Measurements from ENCODE around the gene GALNT5.
"Not testable (repeated sequence)": the region's sequence is repeated elsewhere in the genome, so short reads cannot be mapped to it uniquely, and the experiment has no call there.

The GALNT5 gene

DNA sequence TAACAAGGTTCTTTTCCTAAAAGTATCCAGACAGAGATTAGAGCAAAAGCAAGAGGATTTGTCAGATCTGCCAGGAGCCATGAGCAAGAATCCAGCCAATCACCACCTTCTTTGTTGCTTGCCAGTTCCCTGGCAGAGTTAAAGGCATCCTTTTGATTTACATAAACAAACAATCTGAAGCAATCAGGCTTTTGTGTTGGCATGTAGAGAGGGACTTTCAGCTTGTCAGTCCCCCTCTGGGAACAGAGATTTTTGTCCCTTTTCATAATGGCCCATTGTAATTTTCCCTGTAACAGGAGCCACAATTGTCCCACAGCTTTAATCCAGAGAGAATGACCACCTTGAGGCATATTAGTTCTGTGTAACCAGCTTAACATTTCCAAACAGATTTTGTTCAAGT is 68.3 kb downstream of the GALNT5 start, which contains the start of gene ERMN:
Gene ERMN, minus strand, starts transcription at position 39 of the 400 bp plus-strand sequence. CDS start 182 bp downstream, outside the sequence.
- DNase-seq (ENCODE audit: low read depth in 4 of 4, low spot score in 1 of 4): no peak

DNA sequence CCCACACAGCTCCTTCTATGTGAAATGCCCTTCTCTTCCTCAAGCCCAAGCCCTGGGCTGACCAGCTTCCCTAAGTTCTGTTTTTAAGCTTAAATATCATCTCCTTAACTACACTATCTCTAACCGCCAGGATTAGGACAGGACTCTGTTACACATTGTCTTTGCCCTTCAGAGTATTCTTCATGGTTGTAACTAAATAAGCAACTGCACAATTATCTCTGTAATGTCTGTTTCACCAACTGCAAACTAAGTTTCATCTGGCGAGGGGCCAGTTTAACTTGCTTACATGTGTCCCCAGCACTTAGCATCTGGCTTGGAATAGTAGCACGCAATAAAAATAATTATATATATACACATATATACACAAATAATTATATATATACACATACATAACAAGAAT is 69.2 kb downstream of the GALNT5 start:
- DNase-seq (ENCODE audit: low read depth in 4 of 4, low spot score in 1 of 4): no peak

DNA sequence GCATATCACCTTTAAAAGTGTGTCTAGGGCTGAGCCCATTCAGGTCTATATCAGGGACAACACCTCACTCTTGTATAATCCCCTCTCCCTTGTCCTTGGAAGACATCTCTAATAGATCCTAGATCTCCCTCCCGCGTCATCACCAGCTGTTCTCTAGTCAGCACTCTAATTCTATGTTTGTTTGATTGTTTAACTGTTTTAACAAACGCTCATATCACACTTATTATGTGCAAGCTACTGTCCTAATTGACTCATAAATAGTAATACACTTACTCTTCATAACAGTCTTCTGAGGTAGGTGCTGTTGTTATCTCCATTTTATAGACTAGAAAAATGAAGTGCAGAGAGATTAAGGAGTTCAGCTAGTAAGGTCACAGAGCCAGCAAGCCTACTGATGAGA is 69.7 kb downstream of the GALNT5 start:
- no peak for DNase-seq (ENCODE audit: low read depth in 4 of 4, low spot score in 1 of 4)

DNA sequence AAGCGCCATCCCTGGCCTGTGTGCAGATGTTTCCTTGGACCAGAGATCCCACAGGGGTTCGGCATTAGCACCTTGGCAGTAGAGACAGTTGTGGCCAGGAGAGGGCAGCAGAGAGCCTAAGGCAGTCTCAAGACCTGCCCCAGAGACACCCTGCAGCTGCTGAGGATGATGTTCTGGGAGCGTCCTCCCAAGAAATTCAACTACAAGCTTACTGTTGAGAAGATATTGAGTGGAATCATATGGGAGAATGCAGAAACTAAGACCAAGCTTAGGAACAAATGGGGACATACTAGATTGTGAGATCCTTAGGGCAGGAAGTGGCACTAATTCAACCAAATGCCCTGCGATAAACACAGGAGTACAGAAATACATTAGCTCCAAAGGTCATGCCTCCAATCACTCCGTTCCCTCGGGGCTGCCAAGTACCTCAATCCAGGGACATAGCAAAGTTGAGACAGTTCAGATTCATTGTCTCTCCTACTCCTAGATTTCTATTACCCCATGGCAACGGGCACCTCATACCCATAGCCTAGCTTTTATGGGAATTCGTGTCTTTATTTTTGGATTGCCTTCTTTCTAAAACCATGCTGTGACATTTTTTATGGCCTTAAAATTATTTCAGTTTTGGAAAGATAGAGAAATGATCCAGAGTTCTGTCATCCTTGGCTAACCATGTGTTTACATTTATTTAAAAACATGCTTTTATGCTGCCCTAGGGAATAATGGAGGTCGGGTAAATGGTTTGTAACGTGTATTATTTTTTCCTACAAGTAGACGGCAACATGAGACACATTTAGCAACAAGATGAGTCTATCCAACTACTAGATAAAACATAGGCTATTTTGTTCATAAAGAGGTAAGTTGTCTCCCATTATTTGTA is 70.4 kb downstream of the GALNT5 start:
- peak; percentile 80 to 90 (median 85) for DNase-seq (ENCODE audit: low read depth in 4 of 4, low spot score in 1 of 4)

DNA sequence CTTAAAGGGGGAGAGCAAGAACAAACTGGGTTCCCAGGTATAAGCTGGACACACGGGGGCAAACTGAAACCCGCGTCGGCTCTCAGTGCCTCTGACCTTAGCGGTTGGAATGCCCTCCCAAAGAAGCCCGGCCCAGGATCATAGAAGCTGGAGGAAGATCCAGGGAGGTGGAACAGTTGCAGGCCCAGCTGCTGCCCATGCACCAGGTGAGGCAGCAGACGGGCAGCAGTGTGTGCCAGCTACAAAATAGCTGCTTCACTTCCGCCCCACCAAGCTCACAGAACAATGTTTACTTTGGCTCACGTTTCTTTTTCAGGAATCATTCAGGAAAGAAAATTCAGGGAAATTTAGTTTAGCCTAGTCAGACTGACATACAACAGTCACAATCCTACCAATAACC is 72.0 kb downstream of the GALNT5 start:
- DNase-seq (ENCODE audit: low read depth in 4 of 4, low spot score in 1 of 4): no peak

DNA sequence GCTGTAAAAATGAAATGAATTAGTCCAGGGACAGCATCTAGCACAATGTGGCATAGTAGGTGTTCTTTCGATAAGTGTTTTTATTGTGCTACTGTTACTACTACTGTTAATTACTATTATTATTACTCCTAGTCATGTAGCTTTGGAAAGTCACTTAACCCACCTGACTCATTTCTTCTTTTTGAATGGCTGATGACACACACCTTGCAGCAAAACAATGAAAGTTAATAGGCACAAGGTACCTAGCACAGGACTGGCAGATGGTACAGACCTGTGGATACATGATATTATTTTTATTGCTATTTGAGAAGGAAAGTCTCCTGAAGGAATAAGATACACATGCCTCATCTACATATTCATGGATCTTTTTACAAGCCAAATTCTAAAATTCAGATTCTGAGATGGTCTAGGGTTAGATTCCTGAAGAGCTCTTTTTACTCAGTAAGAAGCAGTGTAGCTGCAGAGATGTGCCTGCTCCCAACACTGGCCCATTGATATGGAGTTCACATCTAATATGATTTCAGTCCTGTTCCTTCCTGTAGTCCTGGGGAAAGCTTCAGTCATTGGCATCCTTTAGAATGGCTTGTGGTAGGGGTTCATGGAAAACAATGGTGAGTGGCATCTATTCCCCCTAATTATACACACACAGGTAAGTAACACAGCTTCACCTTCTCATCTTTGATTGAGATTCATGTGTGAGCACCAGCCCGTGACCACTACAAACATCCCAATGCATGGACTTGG is 76.0 kb downstream of the GALNT5 start:
- no peak for DNase-seq (ENCODE audit: low read depth in 4 of 4, low spot score in 1 of 4)

DNA sequence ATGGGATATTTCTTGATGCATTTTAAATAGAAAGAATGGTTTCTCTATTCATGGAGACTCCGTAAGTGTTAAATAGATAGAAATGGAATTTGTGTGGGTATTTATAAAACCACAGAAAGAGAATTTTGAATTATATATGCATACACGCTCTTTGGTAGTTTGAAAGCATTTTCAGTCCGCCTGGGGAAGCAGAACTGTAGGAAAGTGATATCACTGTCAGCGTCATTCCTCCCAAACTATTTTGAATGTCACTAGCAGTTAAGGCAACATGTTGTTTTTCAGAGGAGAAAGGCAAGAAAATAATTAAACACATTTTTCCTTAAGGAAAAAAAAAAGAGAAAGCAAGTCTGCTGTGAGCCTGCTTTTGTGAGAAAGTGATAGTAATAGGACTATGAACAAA is 76.8 kb downstream of the GALNT5 start:
- DNase-seq (ENCODE audit: low read depth in 4 of 4, low spot score in 1 of 4): no peak

DNA sequence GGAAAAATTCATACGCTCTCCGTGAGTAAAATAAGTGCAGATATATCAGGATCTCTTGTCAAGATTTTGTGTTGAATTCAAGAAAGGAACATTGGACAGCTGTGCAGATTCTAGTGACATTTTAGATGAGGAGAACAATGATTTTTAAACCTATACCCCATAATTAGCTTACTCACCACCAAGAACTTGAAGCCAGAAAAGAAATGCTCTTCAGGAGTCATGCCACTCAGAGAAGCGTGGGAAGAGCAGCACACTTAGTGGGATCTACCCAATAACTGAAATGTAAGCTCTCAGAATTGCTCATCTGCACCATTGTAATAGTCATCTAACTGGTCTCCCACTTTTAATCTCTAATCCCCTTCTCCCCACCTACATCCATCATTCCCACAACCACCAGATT is 77.3 kb downstream of the GALNT5 start:
- no peak for DNase-seq (ENCODE audit: low read depth in 4 of 4, low spot score in 1 of 4)

DNA sequence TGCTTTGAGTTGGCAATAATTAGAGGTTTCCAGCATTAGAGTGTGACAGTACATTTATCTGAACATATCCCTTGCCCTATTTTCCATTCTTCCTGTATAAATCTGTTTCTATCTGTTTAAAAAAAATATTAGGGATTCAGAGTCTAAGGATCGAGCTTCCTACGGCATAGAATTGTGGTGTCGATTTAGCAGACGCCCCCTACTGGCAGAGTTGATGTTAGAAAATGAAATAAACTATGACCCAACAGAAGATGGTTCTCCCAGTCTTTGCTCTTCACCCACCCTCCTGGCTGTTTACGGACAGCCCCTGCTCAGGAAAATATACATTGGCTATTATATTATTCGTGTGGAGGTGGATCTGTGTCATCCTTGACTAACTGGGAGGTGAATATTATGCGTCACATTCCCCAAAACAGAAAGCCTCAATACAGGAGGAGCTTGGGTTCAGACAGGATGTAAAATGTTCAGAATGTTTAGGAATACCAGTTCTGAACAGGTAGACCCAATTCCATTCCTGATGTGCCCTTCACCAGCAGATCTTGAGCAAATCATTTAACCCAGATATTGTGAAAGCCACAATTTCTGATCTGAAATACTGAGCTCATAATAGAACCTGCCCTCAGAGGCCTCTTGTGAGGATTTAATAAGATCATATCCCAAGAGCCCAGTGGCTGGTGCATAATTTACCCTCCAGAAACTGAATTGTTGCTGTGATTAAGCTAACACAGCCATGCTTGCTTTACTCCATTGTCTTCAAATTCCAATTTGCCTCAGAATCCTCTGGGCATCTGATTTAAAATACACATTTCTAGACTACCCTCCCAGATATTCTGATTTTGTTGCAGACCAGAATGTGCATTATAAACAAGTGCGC is 78.9 kb downstream of the GALNT5 start:
- DNase-seq (ENCODE audit: low read depth in 4 of 4, low spot score in 1 of 4): no peak

DNA sequence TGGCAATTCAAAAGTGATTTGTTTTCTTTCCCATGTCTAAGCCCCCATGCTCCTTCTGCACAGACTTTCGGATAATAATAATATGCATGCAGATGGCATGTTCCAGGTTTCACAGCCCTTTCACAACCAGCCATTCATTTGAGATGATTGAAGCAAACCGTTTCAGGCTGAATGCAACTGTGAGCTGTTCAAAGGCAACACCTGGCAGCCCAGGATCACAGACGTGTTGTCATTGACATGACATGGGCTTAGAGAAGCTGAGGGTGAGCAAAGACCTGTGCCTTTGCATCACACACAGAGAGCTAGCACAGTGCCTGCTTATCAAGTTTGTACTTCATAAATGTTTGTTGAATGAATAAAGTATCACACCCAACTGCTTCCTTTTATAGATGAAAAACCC is 80.5 kb downstream of the GALNT5 start:
- no peak for DNase-seq (ENCODE audit: low read depth in 4 of 4, low spot score in 1 of 4)

DNA sequence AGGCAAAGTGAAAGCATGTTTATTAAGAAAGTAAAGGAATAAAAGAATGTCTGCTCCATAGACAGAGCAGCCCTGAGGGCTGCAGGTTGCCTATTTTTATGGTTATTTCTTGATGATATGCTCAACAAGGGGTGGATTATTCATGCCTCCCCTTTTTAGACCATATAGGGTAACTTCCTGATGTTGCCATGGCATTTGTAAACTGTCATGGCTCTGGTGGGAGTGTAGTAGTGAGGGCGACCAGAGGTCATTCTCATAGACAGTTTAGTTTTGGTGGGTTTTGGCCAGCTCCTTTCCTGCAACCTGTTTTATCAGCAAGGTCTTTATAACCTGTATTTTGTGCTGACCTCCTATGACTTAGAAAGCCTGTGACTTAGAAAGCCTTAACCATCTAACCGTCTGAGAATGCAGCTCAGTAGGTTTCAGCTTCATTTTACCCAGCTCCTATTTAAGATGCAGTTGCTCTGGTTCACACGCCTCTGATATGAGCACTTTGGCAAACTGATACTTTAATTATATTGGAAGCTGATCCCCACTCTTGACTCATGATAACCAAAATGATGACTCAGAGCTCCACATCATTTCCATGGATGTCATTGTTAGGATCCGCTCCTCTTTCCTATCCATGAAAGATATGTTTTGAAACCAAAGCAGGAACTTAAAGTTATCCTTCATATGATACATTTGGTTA is 82.6 kb downstream of the GALNT5 start:
- DNase-seq (ENCODE audit: low read depth in 4 of 4, low spot score in 1 of 4): no peak

DNA sequence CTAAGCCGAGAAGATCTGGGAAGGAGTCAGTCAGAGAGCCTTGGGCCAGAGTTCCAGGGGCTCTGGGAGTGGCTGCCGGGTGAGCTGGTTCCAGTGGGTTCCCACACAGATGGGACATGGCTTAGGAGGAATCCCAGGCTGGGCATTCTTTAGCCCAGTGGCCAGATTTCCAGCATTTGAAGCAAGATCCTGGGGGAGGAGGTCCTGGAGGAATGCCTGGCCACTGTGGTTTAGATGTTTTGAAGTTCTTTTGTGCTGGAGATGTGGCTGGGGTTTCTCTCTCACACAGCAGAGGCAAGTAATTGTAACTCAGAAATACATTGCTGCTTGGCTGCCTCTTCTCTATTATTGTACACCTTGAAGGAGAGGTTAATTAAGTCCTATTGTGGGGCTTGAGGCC is 83.9 kb downstream of the GALNT5 start:
- DNase-seq (ENCODE audit: low read depth in 4 of 4, low spot score in 1 of 4): not testable (repeated sequence)

DNA sequence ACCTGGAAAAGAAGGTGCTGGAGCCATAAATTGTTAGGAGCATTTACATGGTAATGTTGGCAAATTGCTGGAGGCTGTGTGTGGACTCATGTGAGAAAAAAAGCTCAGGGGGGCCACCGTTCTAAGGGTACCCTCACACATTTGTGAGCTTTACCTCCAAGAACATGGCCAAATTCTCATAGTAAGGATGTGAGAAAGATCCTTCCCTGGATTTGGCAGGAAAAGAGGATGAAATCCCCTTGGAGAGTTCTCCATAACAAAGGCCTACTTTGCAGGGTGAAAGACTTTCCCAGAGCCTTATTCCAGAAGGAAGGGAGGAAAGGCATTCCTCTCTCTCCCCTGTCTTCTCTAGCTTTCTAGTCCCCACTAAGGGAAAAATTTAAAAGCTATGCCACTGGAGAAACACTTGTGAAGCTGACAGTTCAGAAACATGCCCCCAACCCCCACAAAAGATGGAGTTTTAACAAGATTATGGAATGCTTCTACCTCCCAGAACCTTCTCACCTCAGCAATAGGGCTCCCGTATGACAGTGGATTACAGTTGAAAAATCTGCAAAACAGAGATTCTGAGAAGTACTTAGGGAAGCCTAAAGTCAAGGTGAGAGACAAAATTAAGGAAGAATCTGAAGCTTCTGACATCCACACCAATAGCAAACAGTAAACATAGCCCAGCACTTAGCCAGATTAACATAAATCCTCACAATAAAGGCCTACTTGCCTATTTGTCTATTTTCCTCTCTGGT is 88.3 kb downstream of the GALNT5 start:
- DNase-seq (ENCODE audit: low read depth in 4 of 4, low spot score in 1 of 4): no peak

DNA sequence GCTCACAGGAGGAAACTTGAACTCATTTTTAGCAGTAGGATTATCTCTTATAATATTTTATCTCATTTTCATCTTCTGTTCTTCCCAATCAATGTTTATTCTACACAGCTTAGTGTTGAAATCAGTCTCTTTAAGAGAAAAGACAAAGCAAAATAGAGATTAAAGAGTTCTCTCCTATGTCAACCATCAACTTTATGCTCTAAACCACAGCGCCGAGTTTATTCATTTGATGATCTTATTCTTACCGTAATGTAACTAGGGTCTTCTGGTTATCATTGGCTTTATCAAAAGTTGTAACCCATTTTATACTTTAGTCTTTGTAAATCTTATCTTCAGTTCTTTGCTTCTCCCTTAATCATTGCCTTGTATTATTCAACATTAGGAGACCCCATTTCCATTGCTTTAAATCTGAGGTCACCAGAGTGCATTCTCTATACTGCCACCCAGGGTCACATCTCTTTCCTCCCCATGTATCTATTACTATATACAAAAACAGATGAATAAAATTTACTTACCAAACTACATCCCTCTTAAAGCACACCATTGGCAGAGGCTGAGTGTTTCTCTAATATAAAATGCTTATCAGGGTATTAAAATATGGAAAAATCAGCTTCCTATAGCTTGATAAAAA is 90.9 kb downstream of the GALNT5 start:
- DNase-seq (ENCODE audit: low read depth in 4 of 4, low spot score in 1 of 4): no peak

DNA sequence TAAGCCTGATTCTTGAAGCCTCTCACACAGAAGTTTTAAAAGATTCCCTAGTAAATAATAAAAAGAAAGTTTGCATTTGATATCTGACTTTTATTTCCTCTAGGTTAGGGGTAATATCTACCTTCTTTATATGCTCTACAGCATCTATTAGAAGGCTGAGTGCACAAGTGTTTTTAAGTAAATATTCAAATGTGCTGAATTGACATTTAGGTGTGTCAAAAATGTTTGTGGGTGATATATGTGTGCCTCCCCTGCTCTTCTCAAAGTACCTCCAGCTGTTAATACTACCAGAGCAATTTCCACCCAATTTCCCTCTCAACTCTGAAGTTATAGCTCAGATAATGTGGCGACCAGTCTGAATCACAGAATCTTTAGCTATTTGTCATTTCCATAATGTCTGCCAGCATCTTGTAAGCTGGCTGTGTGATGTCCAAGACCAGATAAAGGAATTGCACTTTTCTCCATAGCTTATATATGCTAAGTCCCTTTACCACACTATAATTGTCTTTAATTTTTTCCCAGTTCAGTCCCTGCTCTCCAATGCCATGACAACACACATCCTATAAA is 92.5 kb downstream of the GALNT5 start:
- no peak for DNase-seq (ENCODE audit: low read depth in 4 of 4, low spot score in 1 of 4)

DNA sequence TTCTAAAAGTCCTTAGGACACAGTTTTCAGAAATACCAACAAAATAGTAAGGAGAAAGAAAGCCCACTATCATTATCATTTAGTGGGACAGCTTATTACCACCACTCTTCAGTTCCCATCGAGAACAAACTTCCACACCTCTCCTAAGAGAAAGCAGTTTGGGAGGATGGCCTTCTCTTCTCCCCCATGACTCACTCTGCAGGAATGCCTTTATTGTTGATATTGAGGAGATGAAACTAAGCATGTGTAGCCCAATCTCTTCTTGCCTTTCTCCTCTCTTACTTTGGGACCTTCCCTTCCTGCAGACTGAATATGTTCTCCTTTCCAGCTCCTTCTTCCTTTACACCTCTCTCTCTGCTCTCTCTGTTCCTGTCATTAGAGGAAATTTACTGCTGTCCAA is 98.1 kb downstream of the GALNT5 start:
- no peak for DNase-seq (ENCODE audit: low read depth in 4 of 4, low spot score in 1 of 4)

DNA sequence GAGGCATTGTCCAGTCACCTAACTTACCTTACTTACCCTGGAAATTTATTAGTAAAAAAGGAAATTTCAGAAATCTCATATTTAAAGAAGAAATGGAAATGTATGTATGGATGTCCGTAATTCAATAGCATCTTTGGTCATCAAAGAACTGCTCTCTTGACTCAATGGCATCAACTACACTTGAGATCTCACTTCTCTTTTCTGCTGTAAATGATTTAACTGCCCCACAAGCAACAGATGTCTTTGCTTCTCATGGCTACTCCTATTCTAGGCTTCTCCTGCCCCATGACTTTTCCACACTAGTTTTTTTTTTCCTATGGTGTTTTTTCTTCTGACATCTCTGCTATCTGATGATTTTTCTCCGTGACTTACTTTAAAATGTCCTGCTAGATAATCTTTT is 102.1 kb downstream of the GALNT5 start:
- DNase-seq (ENCODE audit: low read depth in 4 of 4, low spot score in 1 of 4): no peak

DNA sequence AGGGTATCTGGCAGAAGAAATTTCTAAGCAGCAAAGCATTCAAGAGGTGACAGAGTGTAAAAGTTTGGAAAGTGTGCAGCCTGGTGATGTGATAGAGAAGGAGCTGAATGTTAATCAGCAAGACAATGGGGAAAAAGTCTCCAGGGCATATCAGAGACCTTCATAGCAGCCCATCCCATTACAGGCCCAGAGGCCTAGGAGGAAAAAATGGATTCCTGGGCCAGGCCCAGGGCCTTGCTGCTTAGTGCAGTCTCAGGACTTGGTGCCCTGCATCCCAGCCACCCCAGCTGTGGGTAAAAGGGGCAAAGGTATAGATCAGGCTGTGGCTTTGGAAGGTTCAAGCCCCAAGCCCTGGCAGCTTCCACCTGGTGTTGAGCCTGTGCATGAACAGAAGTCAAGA is 104.0 kb downstream of the GALNT5 start:
- DNase-seq (ENCODE audit: low read depth in 4 of 4, low spot score in 1 of 4): no peak

DNA sequence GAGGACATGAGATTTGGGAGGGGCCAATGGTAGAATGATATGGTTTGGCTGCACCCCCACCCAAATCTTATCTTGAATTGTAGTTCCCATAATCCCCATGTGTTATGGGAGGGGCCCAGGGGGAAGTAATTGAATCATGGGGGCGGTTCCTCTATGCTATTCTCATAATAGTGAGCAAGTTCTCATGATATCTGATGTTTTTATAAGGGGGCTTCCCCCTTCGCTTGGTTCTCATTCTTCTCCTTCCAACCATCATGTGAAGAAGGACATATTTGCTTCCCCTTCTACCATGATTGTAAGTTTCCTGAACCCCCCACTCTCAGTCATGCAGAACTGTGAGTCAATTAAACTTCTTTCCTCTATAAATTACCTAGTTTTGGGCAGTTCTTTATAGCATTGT is 105.1 kb downstream of the GALNT5 start:
- no peak for DNase-seq (ENCODE audit: low read depth in 4 of 4, low spot score in 1 of 4)

Measured in stimulated activated CD4-positive, alpha-beta T cell treated with anti-CD3 and anti-CD28 coated beads, Interleukin-1b, Interleukin-23, amount 100 ng/mL, for 24 hours (primary cell).